IMR-90 (cell line): Measurements from ENCODE around the gene TBC1D28. TPM values are rescaled to one million over a fixed set of nuclear protein-coding genes. Genes with fewer than 3 reads are reported as not detected.
"Not testable (repeated sequence)": the region's sequence is repeated elsewhere in the genome, so short reads cannot be mapped to it uniquely, and the experiment has no call there.

Experiments used
- ATAC-seq: fragments of 200-7000 bp; cut with Tn5 transposase; 2 replicates; pipeline ENCODE4 v1.9.1; 2020; ENCODE audit warnings: low read depth, mild to moderate bottlenecking, moderate library complexity
- BruUV-seq: library from RNA; stranded (reverse); fragments of 400-500 nt; replicated peaks from 2 replicates; lab custom pipeline; 2021; lab: Mats Ljungman, UMichigan
- CTCF ChIA-PET: fragments of 300-600 bp; formaldehyde crosslinking; extraction: SDS; loops from one replicate; lab custom pipeline; 2021; ENCODE audit warnings: antibody characterized with exemption; lab: Yijun Ruan, JAX
- POLR2A ChIA-PET: fragments of 300-600 bp; sonication (Branson Sonifier 250); formaldehyde crosslinking; loops from one replicate; lab custom pipeline; 2022; ENCODE audit warnings: antibody characterized with exemption; ENCODE audit not compliant: unreplicated experiment; lab: Charles Lee
- DNase-seq: peaks from one replicate; pipeline ENCODE4 v3.0.0; 2013
- H2AFZ ChIP-seq: replicated peaks from 2 replicates; pipeline ENCODE3; 2013; ENCODE audit warnings: low read length, mild to moderate bottlenecking; ENCODE audit not compliant: poor library complexity
- H2AK5ac ChIP-seq: 2 replicates; pipeline ENCODE4 v1.6.1; 2013; ENCODE audit warnings: low read depth, low read length, inconsistent platforms
- H2AK9ac ChIP-seq: replicated peaks from 2 replicates; pipeline ENCODE3; 2013; ENCODE audit warnings: mild to moderate bottlenecking, low read depth, low read length, moderate library complexity; ENCODE audit not compliant: poor library complexity
- H2BK120ac ChIP-seq: 2 replicates; pipeline ENCODE4 v1.6.1; 2013; ENCODE audit warnings: low read depth, low read length, inconsistent platforms
- H2BK15ac ChIP-seq: 3 replicates; pipeline ENCODE4 v1.6.1; 2013; ENCODE audit warnings: low read depth, low read length, inconsistent platforms
- H2BK20ac ChIP-seq: 2 replicates; pipeline ENCODE4 v1.6.1; 2013; ENCODE audit warnings: low read depth, mild to moderate bottlenecking, inconsistent platforms, low read length, moderate library complexity
- H2BK5ac ChIP-seq: 2 replicates; pipeline ENCODE4 v1.6.1; 2013; ENCODE audit warnings: mild to moderate bottlenecking, low read depth, low read length, inconsistent platforms; ENCODE audit not compliant: poor library complexity, severe bottlenecking
- H3K14ac ChIP-seq: replicated peaks from 2 replicates; pipeline ENCODE4 v1.6.1; 2013; ENCODE audit warnings: low read depth, low read length, inconsistent platforms
- H3K18ac ChIP-seq: 2 replicates; pipeline ENCODE4 v1.6.1; 2013; ENCODE audit warnings: low read depth, low read length, control low read depth
- H3K23ac ChIP-seq: 2 replicates; pipeline ENCODE4 v1.6.1; 2013; ENCODE audit warnings: low read depth, low read length, inconsistent platforms
- H3K27ac ChIP-seq: 2 replicates; pipeline ENCODE4 v1.5.1; 2013; ENCODE audit warnings: mild to moderate bottlenecking, control low read depth, low read length; ENCODE audit not compliant: insufficient read depth
- H3K27me3 ChIP-seq: 2 replicates; pipeline ENCODE4 v1.6.1; 2013; ENCODE audit warnings: low read length; ENCODE audit not compliant: control insufficient read depth, insufficient read depth
- H3K36me3 ChIP-seq: 2 replicates; pipeline ENCODE4 v1.6.1; 2013; ENCODE audit warnings: low read length, mixed read lengths; ENCODE audit not compliant: control insufficient read depth, insufficient read depth
- H3K4ac ChIP-seq: 2 replicates; pipeline ENCODE4 v1.6.1; 2013; ENCODE audit warnings: low read depth, low read length, inconsistent platforms
- H3K4me1 ChIP-seq: 2 replicates; pipeline ENCODE4 v1.6.1; 2013; ENCODE audit warnings: low read length, mixed read lengths; ENCODE audit not compliant: control insufficient read depth, insufficient read depth
- H3K4me2 ChIP-seq: 2 replicates; pipeline ENCODE4 v1.6.1; 2013; ENCODE audit warnings: low read depth, mild to moderate bottlenecking, control low read depth, low read length, moderate library complexity
- H3K4me3 ChIP-seq: 2 replicates; pipeline ENCODE4 v1.5.1; 2013; ENCODE audit warnings: low read depth, mild to moderate bottlenecking, control low read depth, low read length, moderate library complexity; ENCODE audit not compliant: insufficient read depth
- H3K56ac ChIP-seq: 2 replicates; pipeline ENCODE4 v1.6.1; 2013; ENCODE audit warnings: low read length, inconsistent platforms; ENCODE audit not compliant: insufficient read depth; ENCODE audit errors: extremely low read depth
- H3K79me1 ChIP-seq, 2 experiments: 2 replicates each; pipeline ENCODE4 v1.6.1; 2013; ENCODE audit warnings: low read length in 2 of 2, inconsistent platforms in 1 of 2, low read depth in 1 of 2
- H3K9ac ChIP-seq: 2 replicates; pipeline ENCODE4 v1.6.1; 2013; ENCODE audit warnings: low read depth, low read length, control low read depth
- H3K9me1 ChIP-seq: 2 replicates; pipeline ENCODE4 v1.6.1; 2013; ENCODE audit warnings: low read length, inconsistent platforms; ENCODE audit not compliant: insufficient read depth
- H3K9me3 ChIP-seq: 2 replicates; pipeline ENCODE4 v1.6.1; 2013; ENCODE audit warnings: low read length; ENCODE audit not compliant: control insufficient read depth, insufficient read depth
- H4K20me1 ChIP-seq: 2 replicates; pipeline ENCODE4 v1.6.1; 2013; ENCODE audit warnings: low read length, inconsistent platforms; ENCODE audit not compliant: insufficient read depth
- H4K5ac ChIP-seq: 2 replicates; pipeline ENCODE4 v1.6.1; 2013; ENCODE audit warnings: mild to moderate bottlenecking, low read depth, low read length, control low read depth
- H4K8ac ChIP-seq, 2 experiments: 2 replicates each; pipeline ENCODE4 v1.6.1; 2013; ENCODE audit warnings: low read depth in 2 of 2, low read length in 2 of 2, control low read depth in 1 of 2, inconsistent platforms in 1 of 2
- H4K91ac ChIP-seq: 2 replicates; pipeline ENCODE4 v1.6.1; 2013; ENCODE audit warnings: low read depth, low read length, inconsistent platforms; ENCODE audit not compliant: insufficient read depth
- WGBS, 2 experiments: methylation state at CpG; one replicate each; pipeline versions ENCODE4 v1.1.5 to v1.1.7; 2013; ENCODE audit warnings: missing lambda C conversion rate in 2 of 2; ENCODE audit not compliant: insufficient read length in 1 of 2; ENCODE audit errors: extremely low coverage in 2 of 2; 5-methylcytosine and 5-hydroxymethylcytosine counted together
- dilution Hi-C: fragments of 300-500 bp; cut with HindIII; formaldehyde crosslinking; loops from one replicate; pipeline ENCODE4 v1.14.3; 2018; ENCODE audit warnings: low sequenced_read_pairs; ENCODE audit not compliant: unreplicated experiment
- in situ Hi-C: fragments of 300-500 bp; cut with MboI; formaldehyde crosslinking; loops from 3 replicates; pipeline ENCODE4 v1.14.3; 2019; ENCODE audit warnings: low sequenced_read_pairs, inconsistent platforms, mixed read lengths
- intact Hi-C: fragments of 100-400 bp; cut with micrococcal nuclease; formaldehyde crosslinking; loops from 2 replicates; pipeline ENCODE4 v1.10.0; 2022
- polyA plus RNA-seq, 3 experiments: library from polyadenylated mRNA; depleted of rRNA; stranded (reverse); fragments of >200 nt; gene quantifications; 2 replicates each; pipeline ENCODE4 v1.2.3, GENCODE V29; 2012; ENCODE audit warnings: low replicate concordance in 1 of 3
- total RNA-seq: library from RNA; depleted of rRNA; stranded (reverse); fragments of >200 nt; gene quantifications from 2 replicates; pipeline ENCODE4 v1.2.3, GENCODE V29; 2012

TBC1D28 gene
- total and polyA plus RNA-seq, 2 of the 4 experiments (the other 2 are of a cell fraction): not detected

DNA sequence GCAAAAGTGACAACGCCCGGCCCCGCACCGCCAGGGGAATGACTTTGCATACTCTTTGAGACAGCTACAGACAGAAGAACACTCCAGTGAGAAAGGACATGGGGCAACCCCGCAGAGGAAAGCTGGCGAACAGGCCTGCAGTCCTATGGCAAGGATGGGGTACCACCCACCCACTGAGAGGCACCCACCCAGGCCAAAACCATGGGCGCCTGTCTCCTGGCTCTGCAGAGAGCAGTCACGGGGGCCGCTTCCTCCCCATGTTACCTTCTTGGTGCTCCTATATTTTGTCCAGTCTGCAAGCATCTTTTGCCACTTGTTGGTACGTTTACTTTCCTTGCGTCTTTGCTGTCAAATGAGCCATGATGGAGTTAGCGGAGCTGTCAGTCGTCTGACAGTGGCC lies 5.8 kb downstream of the TBC1D28 start:
- H3K4me1 ChIP-seq, H2BK15ac ChIP-seq, H2BK5ac ChIP-seq, H3K4ac ChIP-seq, H2BK120ac ChIP-seq, H4K8ac ChIP-seq, intact Hi-C loops, POLR2A ChIA-PET, H4K91ac ChIP-seq, H3K27me3 ChIP-seq, H3K4me3 ChIP-seq, H3K27ac ChIP-seq, H3K9ac ChIP-seq, H3K56ac ChIP-seq, H3K14ac ChIP-seq, H3K4me2 ChIP-seq, in situ Hi-C loops, H2AK9ac ChIP-seq, H2BK20ac ChIP-seq, H3K9me3 ChIP-seq, H2AFZ ChIP-seq, dilution Hi-C loops, H3K23ac ChIP-seq, H3K79me1 ChIP-seq, H3K36me3 ChIP-seq, H4K20me1 ChIP-seq, BruUV-seq, DNase-seq, CTCF ChIA-PET, H3K9me1 ChIP-seq, H2AK5ac ChIP-seq, H3K18ac ChIP-seq, ATAC-seq, H4K5ac ChIP-seq: not testable (repeated sequence)
- WGBS, 2 experiments: 89% methylated on average over 3 of the region's 13 CpGs; no CpG with 5 or more reads in 1 of the 2 experiments
